Transverse colon (tissue), 3 donors: ENCODE results near the gene STARD13.

Experiments used
- POLR2A ChIP-seq: fragments of 450-650 bp; IDR thresholded peaks from one replicate; pipeline ENCODE4 v1.6.1; 2016; ENCODE audit warnings: antibody characterized with exemption, mild to moderate bottlenecking, moderate library complexity
- POLR2AphosphoS5 ChIP-seq, 3 donors: sonication (generic); formaldehyde crosslinking; IDR thresholded peaks; one replicate each; pipeline ENCODE4 v1.6.1; 2016; ENCODE audit warnings: antibody characterized with exemption in 3 of 3

DNA sequence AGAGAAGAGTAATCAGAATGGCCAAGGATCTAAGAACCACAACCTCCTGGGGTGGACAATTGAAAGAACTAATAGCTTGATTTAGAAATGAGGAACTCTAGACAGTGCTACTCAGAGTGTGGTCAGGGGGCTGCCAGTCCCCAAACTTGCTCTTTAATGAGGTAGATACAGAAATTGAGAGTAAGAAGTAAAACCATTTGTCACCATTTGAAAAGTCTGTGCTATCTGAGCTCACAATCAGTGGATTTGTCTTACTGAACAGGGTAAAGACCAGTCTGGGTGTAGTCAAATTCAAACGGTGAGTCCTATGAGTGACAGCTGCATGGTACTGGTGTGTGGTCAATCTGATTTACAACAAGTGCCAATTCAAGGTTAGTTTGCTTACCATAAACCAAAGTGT is 150.5 kb downstream of the STARD13 start:
- TF ChIP-seq POLR2AphosphoS5 (IDR thresholded peaks at IDR 0.05) (no peak), POLR2A (no peak)
